Activated CD4-positive, alpha-beta T cell treated with anti-CD3 and anti-CD28 coated beads, Interleukin-2, amount 10 ng/mL, durations not matched to agents 24 days and 14 days (primary cell): ENCODE results near the gene CMTM4. TPM values are rescaled to one million over a fixed set of nuclear protein-coding genes. Genes with fewer than 3 reads are reported as not detected.
"Not testable (repeated sequence)": the region's sequence is repeated elsewhere in the genome, so short reads cannot be mapped to it uniquely, and the experiment has no call there.

ENCODE experiments used
- DNase-seq: peaks from one replicate; pipeline ENCODE4 v3.0.0; 2022
- H3K27ac Mint-ChIP-seq: one replicate; pipeline ENCODE4 v1.8.0; 2022; ENCODE audit warnings: mild to moderate bottlenecking, mixed read lengths
- H3K27me3 Mint-ChIP-seq: one replicate; pipeline ENCODE4 v1.8.0; 2022; ENCODE audit warnings: mixed read lengths
- H3K36me3 Mint-ChIP-seq: one replicate; pipeline ENCODE4 v1.8.0; 2022; ENCODE audit warnings: low read depth, mild to moderate bottlenecking, mixed read lengths
- H3K4me1 Mint-ChIP-seq: one replicate; pipeline ENCODE4 v1.8.0; 2021; ENCODE audit warnings: mixed read lengths
- H3K4me3 Mint-ChIP-seq: one replicate; pipeline ENCODE4 v1.8.0; 2022; ENCODE audit warnings: mild to moderate bottlenecking, moderate library complexity, mixed read lengths
- H3K9me3 Mint-ChIP-seq: one replicate; pipeline ENCODE4 v1.8.0; 2021; ENCODE audit warnings: mixed read lengths
- intact Hi-C: fragments of 100-400 bp; cut with micrococcal nuclease; formaldehyde crosslinking; loops from one replicate; pipeline ENCODE4 v1.15.1; 2023
- total RNA-seq: library from RNA; stranded (reverse); gene quantifications from 2 replicates; pipeline ENCODE4 v1.2.3, GENCODE V29; 2022

The CMTM4 gene
- total RNA-seq, 1 donor from 2014 or later, result 3.5 TPM

DNA sequence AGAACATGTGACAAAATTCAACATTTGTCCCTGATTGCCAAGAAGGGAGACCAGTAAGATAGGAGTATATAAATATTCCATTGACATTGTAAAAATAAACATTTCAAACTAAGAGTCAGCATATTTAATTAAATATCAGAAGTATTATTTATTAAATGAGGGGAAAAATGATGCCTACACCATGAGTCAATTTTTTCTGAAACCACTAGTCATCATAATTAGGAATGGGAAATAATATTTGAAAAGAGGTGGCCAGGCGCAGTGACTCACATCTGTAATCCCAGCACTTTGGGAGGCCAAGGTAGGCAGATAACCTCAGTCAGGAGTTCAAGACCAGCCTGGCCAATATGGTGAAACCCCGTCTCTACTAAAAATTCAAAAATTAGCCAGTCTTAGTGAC lies 128.2 kb downstream of the CMTM4 start:
- Mint-ChIP-seq H3K4me3 (no peak overlapping the region), H3K36me3 (peaks cover 51% of the 10 kb centered on the region), H3K4me1 (peaks cover 16% of the 10 kb centered on the region), H3K27ac (no peak overlapping the region), H3K9me3 (no peaks in the 10 kb centered on the region), H3K27me3 (no peaks in the 10 kb centered on the region)
- intact Hi-C loops, result no loop called here
- no peak for DNase-seq

- H3K27me3 Mint-ChIP-seq, intact Hi-C loops, H3K27ac Mint-ChIP-seq, DNase-seq, H3K9me3 Mint-ChIP-seq, H3K4me3 Mint-ChIP-seq: not testable (repeated sequence)
- H3K36me3 Mint-ChIP-seq, result peaks cover 57% of the 10 kb centered on the region
- H3K4me1 Mint-ChIP-seq, result peaks cover 19% of the 10 kb centered on the region
Measured at GRCh38 chr16:66567270-66567669, 129.3 kb downstream of the CMTM4 start.

GRCh38 chr16:66566051-66566901 lies 130.3 kb downstream of the CMTM4 start, which contains the start of gene CMTM1:
CMTM1 (plus strand) TSS chr16:66566439; CDS start chr16:66566514, 75 bp downstream.
- H3K4me1 Mint-ChIP-seq, result peaks cover 21% of the 10 kb centered on the region
- intact Hi-C loops, result no loop called here
- H3K27me3 Mint-ChIP-seq, result no peaks in the 10 kb centered on the region
- no peaks in the 10 kb centered on the region for H3K9me3 Mint-ChIP-seq
- peaks cover 58% of the 10 kb centered on the region for H3K36me3 Mint-ChIP-seq
- no peak within 1 kb of the TSS for H3K27ac Mint-ChIP-seq
- H3K4me3 Mint-ChIP-seq, result no peak within 1 kb of the TSS
- no peak for DNase-seq

Other genes with a start within 250 kb of the CMTM4 start
- gene TK2, start 146.6 kb downstream of the CMTM4 start, total RNA-seq, result 5.8 and 6.7 TPM in 2 replicates
- gene CKLF, start 144.2 kb downstream of the CMTM4 start, total RNA-seq, result 145 and 146 TPM in 2 replicates
- gene CMTM1, start 130.3 kb downstream of the CMTM4 start, total RNA-seq, result 12.2 and 13.6 TPM in 2 replicates
- 0.51 and 0.95 TPM in 2 replicates for gene CMTM2, start 117.3 kb downstream of the CMTM4 start, total RNA-seq
- gene CMTM3, start 92.0 kb downstream of the CMTM4 start, total RNA-seq, result 95.6 and 100 TPM in 2 replicates
- gene DYNC1LI2, start 54.9 kb upstream of the CMTM4 start, total RNA-seq, result 51.4 and 56.5 TPM in 2 replicates
- 0.37 TPM in 1 of 2 replicates, not detected in the other for gene TERB1, start 104.8 kb upstream of the CMTM4 start, total RNA-seq
- 118 and 125 TPM in 2 replicates for gene NAE1, start 134.2 kb upstream of the CMTM4 start, total RNA-seq
- 0.28 and 0.56 TPM in 2 replicates for gene CA7, start 147.7 kb upstream of the CMTM4 start, total RNA-seq
- gene PDP2, start 183.8 kb upstream of the CMTM4 start, total RNA-seq, result 48.0 and 51.8 TPM in 2 replicates
- not detected in 2 replicates for gene CDH16, start 222.1 kb upstream of the CMTM4 start, total RNA-seq
- gene RRAD, start 228.8 kb upstream of the CMTM4 start, total RNA-seq, result 1.3 TPM in 2 replicates
- gene CIAO2B, start 237.7 kb upstream of the CMTM4 start, total RNA-seq, result 170 and 176 TPM in 2 replicates
- gene CES2, start 238.8 kb upstream of the CMTM4 start, total RNA-seq, result 30.6 and 33.6 TPM in 2 replicates